ENCODE measurements around the gene HELZ.
"Not testable (repeated sequence)": the region's sequence is repeated elsewhere in the genome, so short reads cannot be mapped to it uniquely, and the experiment has no call there.

HELZ gene

GRCh38 chr17:67227488-67227887 is 17.5 kb downstream of the HELZ start:
- DNase-seq = no peak

DNA sequence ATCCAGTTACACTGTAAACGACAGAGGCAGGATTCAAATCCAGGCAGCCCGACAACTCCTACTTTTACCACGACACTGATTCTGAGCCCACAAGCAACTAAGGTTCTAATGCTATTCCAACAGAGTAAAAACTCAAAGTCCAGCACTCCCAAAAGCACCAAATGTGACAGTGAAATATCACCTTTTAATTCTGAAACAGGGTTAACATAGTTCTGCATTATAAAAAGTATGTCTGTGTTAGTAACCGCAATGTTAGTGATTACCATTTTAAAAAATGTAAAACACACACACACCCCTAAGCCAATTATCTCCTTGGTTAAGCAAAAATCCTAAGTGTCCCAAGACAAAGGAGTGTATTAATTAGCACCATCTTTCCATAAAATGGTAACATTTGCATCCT is 19.7 kb downstream of the HELZ start:
- DNase-seq = no peak

GRCh38 chr17:67224736-67225135 is 20.3 kb downstream of the HELZ start:
- DNase-seq = no peak

GRCh38 chr17:67223924-67224323 is 21.1 kb downstream of the HELZ start:
- no peak for DNase-seq

- no peak for DNase-seq
Measured at GRCh38 chr17:67221062-67221998, 23.7 kb downstream of the HELZ start.

GRCh38 chr17:67218385-67218950 is 26.5 kb downstream of the HELZ start:
- DNase-seq = no peak

GRCh38 chr17:67217446-67217845 is 27.6 kb downstream of the HELZ start:
- DNase-seq = no peak

- no peak for DNase-seq
Measured at GRCh38 chr17:67216578-67217320, 28.2 kb downstream of the HELZ start.

GRCh38 chr17:67215991-67216421 is 29.0 kb downstream of the HELZ start:
- no peak for DNase-seq

GRCh38 chr17:67212714-67213417 is 32.1 kb downstream of the HELZ start:
- peak; percentile 49 for DNase-seq

GRCh38 chr17:67212231-67212630 is 32.8 kb downstream of the HELZ start:
- DNase-seq = no peak

- DNase-seq = peak; percentile 81
Measured at GRCh38 chr17:67211742-67212141, 33.3 kb downstream of the HELZ start.

- DNase-seq = no peak
Measured at GRCh38 chr17:67210915-67211314, 34.1 kb downstream of the HELZ start.

DNA sequence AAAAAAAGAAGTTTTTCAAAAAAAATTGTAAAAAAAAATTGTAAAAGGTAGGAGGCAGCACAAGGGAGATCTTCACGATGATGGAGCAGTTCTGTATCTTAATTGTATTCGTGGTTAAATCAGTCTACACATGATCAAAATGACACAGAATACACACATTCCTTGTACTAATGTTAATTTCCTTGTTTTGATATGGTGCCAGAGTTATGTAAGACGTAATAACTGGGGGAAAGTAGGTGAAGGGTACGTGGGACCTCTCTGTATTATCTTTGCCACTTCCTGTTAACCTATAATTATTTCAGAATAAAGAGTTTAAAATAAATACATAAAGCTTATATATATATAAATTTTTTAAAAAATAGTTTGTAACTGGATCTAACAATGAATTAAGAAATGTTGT is 36.8 kb downstream of the HELZ start:
- DNase-seq = no peak

GRCh38 chr17:67203818-67204217 is 41.2 kb downstream of the HELZ start:
- no peak for DNase-seq

DNA sequence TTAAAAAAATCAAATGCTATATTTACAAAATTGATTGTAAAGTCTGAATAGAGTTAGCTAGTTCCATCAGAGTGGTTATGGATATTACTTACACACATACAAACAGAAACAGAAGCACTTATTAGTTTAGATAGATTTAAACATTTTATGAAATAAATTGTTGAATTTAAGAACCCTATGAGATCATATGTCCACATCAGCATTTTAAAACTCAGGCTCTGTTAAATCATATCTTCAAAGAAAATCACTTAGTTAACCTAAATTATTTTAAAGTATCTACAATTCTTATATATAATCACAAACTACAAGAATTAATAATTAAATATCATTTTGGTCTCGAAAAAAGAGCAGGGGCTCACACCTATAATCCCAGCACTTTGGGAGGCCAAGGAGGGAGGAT is 42.5 kb downstream of the HELZ start:
- no peak for DNase-seq

GRCh38 chr17:67200727-67201301 is 44.2 kb downstream of the HELZ start:
- no peak for DNase-seq

DNA sequence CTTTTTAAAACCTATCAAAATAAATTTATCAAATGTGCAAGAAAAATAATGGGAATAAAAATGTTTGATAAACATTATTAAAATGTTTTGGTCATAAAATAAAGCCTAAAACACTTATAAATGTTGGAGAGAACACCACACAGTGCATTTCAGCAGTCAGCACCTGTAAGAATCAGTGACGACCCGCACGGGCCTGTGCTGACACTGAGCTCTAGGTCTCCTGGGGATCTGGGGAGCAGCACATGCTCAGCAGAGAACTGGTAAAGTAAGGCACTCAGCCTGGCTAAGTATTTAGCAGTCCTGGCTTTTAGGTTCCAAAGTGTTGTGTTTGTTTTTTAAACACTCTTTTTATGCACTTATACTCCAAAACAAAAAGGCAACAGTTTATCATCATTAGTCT is 46.9 kb downstream of the HELZ start:
- no peak for DNase-seq

DNA sequence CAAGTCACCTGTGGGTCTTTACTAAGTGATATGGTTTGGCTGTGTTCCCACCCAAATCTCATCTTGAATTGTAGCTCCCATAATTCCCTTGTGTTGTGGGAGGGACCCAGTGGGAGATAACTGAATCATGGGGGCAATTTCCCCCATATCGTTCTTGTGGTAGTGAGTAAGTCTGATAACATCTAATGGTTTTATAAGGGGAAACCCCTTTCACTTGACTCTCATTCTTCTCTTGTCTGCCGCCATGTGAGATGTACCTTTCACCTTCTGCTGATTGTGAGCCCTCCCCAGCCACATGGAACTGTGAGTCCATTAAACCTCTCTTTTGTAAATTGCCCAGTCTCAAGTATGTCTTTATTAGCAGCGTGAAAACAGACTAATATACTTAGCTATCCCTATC is 48.0 kb downstream of the HELZ start:
- DNase-seq = not testable (repeated sequence)

GRCh38 chr17:67196422-67196821 is 48.6 kb downstream of the HELZ start:
- no peak for DNase-seq

DNA sequence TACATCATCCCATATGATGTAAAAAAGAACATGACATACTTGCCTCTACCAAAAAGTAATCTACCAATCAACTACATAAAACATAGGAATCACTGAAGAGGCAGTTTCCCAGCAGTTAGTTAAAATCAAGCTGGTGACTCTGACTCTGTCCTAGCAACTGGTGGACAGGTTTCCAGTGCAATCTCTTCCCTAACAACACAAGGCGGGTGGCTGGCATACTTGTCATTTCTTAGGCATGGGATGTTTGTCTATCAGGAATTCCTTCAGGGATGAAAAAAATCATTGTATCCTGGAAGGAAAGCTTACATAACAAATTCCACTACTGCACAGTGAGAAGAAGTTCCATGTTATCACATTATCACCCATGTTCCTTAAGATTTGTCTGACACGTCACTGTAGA is 50.9 kb downstream of the HELZ start:
- no peak for DNase-seq

DNA sequence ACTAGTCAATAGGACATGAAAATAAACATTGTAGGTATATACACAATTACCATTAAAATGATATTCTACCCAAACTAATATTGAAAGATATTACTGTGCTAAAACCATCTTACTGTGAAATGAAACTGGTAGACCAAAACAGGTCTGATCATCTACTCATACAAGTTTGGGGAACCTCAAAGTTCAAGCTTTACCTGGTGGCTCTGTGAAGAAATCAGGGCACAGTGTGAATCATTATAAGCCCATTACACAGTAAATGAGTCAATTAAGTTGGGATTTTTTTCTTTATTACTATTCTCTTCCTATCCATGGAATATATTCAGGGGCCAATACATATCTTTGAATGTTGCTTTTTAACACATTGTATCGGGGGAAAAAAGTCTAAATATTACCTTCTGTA is 57.1 kb downstream of the HELZ start:
- DNase-seq = no peak

DNA sequence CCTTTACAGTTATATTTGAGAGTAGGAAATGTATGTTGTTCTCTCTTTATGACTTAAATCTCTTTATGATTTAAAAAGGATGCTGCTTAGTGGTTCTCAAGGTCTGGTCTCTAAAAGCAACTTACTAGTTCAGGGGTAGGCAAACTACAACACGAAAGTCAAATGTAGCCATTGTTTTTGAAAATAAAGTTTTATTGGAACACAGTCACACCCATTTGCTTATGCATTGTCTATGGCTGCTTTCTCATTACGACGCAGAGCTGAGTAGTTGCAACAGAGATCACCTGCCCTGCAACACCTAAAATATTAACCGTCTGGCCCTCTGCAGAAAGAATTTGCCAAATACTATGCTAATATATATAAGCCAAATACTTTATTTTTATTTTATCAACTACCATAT is 58.2 kb downstream of the HELZ start:
- no peak for DNase-seq

Data from SIG-M5 (cell line).